IMR-90 (cell line): ENCODE results near the gene MAT2B. TPM values are rescaled to one million over a fixed set of nuclear protein-coding genes. Genes with fewer than 3 reads are reported as not detected.

Source experiments
- ATAC-seq: fragments of 200-7000 bp; cut with Tn5 transposase; 2 replicates; pipeline ENCODE4 v1.9.1; 2020; ENCODE audit warnings: low read depth, mild to moderate bottlenecking, moderate library complexity
- BruUV-seq: library from RNA; stranded (reverse); fragments of 400-500 nt; replicated peaks from 2 replicates; lab custom pipeline; 2021; lab: Mats Ljungman, UMichigan
- CTCF ChIA-PET: fragments of 300-600 bp; formaldehyde crosslinking; extraction: SDS; loops from one replicate; lab custom pipeline; 2021; ENCODE audit warnings: antibody characterized with exemption; lab: Yijun Ruan, JAX
- POLR2A ChIA-PET: fragments of 300-600 bp; sonication (Branson Sonifier 250); formaldehyde crosslinking; loops from one replicate; lab custom pipeline; 2022; ENCODE audit warnings: antibody characterized with exemption; ENCODE audit not compliant: unreplicated experiment; lab: Charles Lee
- DNase-seq: peaks from one replicate; pipeline ENCODE4 v3.0.0; 2013
- H2AFZ ChIP-seq: replicated peaks from 2 replicates; pipeline ENCODE3; 2013; ENCODE audit warnings: low read length, mild to moderate bottlenecking; ENCODE audit not compliant: poor library complexity
- H2AK5ac ChIP-seq: 2 replicates; pipeline ENCODE4 v1.6.1; 2013; ENCODE audit warnings: low read depth, low read length, inconsistent platforms
- H2AK9ac ChIP-seq: replicated peaks from 2 replicates; pipeline ENCODE3; 2013; ENCODE audit warnings: mild to moderate bottlenecking, low read depth, low read length, moderate library complexity; ENCODE audit not compliant: poor library complexity
- H2BK120ac ChIP-seq: 2 replicates; pipeline ENCODE4 v1.6.1; 2013; ENCODE audit warnings: low read depth, low read length, inconsistent platforms
- H2BK15ac ChIP-seq: 3 replicates; pipeline ENCODE4 v1.6.1; 2013; ENCODE audit warnings: low read depth, low read length, inconsistent platforms
- H2BK20ac ChIP-seq: 2 replicates; pipeline ENCODE4 v1.6.1; 2013; ENCODE audit warnings: low read depth, mild to moderate bottlenecking, inconsistent platforms, low read length, moderate library complexity
- H2BK5ac ChIP-seq: 2 replicates; pipeline ENCODE4 v1.6.1; 2013; ENCODE audit warnings: mild to moderate bottlenecking, low read depth, low read length, inconsistent platforms; ENCODE audit not compliant: poor library complexity, severe bottlenecking
- H3K14ac ChIP-seq: replicated peaks from 2 replicates; pipeline ENCODE4 v1.6.1; 2013; ENCODE audit warnings: low read depth, low read length, inconsistent platforms
- H3K18ac ChIP-seq: 2 replicates; pipeline ENCODE4 v1.6.1; 2013; ENCODE audit warnings: low read depth, low read length, control low read depth
- H3K23ac ChIP-seq: 2 replicates; pipeline ENCODE4 v1.6.1; 2013; ENCODE audit warnings: low read depth, low read length, inconsistent platforms
- H3K27ac ChIP-seq: 2 replicates; pipeline ENCODE4 v1.5.1; 2013; ENCODE audit warnings: mild to moderate bottlenecking, control low read depth, low read length; ENCODE audit not compliant: insufficient read depth
- H3K27me3 ChIP-seq: 2 replicates; pipeline ENCODE4 v1.6.1; 2013; ENCODE audit warnings: low read length; ENCODE audit not compliant: control insufficient read depth, insufficient read depth
- H3K36me3 ChIP-seq: 2 replicates; pipeline ENCODE4 v1.6.1; 2013; ENCODE audit warnings: low read length, mixed read lengths; ENCODE audit not compliant: control insufficient read depth, insufficient read depth
- H3K4ac ChIP-seq: 2 replicates; pipeline ENCODE4 v1.6.1; 2013; ENCODE audit warnings: low read depth, low read length, inconsistent platforms
- H3K4me1 ChIP-seq: 2 replicates; pipeline ENCODE4 v1.6.1; 2013; ENCODE audit warnings: low read length, mixed read lengths; ENCODE audit not compliant: control insufficient read depth, insufficient read depth
- H3K4me2 ChIP-seq: 2 replicates; pipeline ENCODE4 v1.6.1; 2013; ENCODE audit warnings: low read depth, mild to moderate bottlenecking, control low read depth, low read length, moderate library complexity
- H3K4me3 ChIP-seq: 2 replicates; pipeline ENCODE4 v1.5.1; 2013; ENCODE audit warnings: low read depth, mild to moderate bottlenecking, control low read depth, low read length, moderate library complexity; ENCODE audit not compliant: insufficient read depth
- H3K56ac ChIP-seq: 2 replicates; pipeline ENCODE4 v1.6.1; 2013; ENCODE audit warnings: low read length, inconsistent platforms; ENCODE audit not compliant: insufficient read depth; ENCODE audit errors: extremely low read depth
- H3K79me1 ChIP-seq, 2 experiments: 2 replicates each; pipeline ENCODE4 v1.6.1; 2013; ENCODE audit warnings: low read length in 2 of 2, inconsistent platforms in 1 of 2, low read depth in 1 of 2
- H3K9ac ChIP-seq: 2 replicates; pipeline ENCODE4 v1.6.1; 2013; ENCODE audit warnings: low read depth, low read length, control low read depth
- H3K9me1 ChIP-seq: 2 replicates; pipeline ENCODE4 v1.6.1; 2013; ENCODE audit warnings: low read length, inconsistent platforms; ENCODE audit not compliant: insufficient read depth
- H3K9me3 ChIP-seq: 2 replicates; pipeline ENCODE4 v1.6.1; 2013; ENCODE audit warnings: low read length; ENCODE audit not compliant: control insufficient read depth, insufficient read depth
- H4K20me1 ChIP-seq: 2 replicates; pipeline ENCODE4 v1.6.1; 2013; ENCODE audit warnings: low read length, inconsistent platforms; ENCODE audit not compliant: insufficient read depth
- H4K5ac ChIP-seq: 2 replicates; pipeline ENCODE4 v1.6.1; 2013; ENCODE audit warnings: mild to moderate bottlenecking, low read depth, low read length, control low read depth
- H4K8ac ChIP-seq, 2 experiments: 2 replicates each; pipeline ENCODE4 v1.6.1; 2013; ENCODE audit warnings: low read depth in 2 of 2, low read length in 2 of 2, control low read depth in 1 of 2, inconsistent platforms in 1 of 2
- H4K91ac ChIP-seq: 2 replicates; pipeline ENCODE4 v1.6.1; 2013; ENCODE audit warnings: low read depth, low read length, inconsistent platforms; ENCODE audit not compliant: insufficient read depth
- CEBPB ChIP-seq: IDR thresholded peaks from 2 replicates; pipeline ENCODE4 v1.6.1; 2012; ENCODE audit warnings: low read depth, low read length, improper control_type of control experiment
- CHD1 ChIP-seq: IDR thresholded peaks from 2 replicates; pipeline ENCODE4 v1.6.1; 2012; ENCODE audit warnings: low read depth, low read length, improper control_type of control experiment
- ELK1 ChIP-seq: fragments of 150-350 bp; IDR thresholded peaks from 2 replicates; pipeline ENCODE4 v1.6.1; 2016; ENCODE audit warnings: low read depth, mild to moderate bottlenecking, low read length, moderate library complexity, borderline replicate concordance
- FOS ChIP-seq: fragments of 150-350 bp; IDR thresholded peaks from 2 replicates; pipeline ENCODE4 v1.6.1; 2016; ENCODE audit warnings: low read depth, low read length
- MAFK ChIP-seq: IDR thresholded peaks from 2 replicates; pipeline ENCODE4 v1.6.1; 2012; ENCODE audit warnings: low read depth, low read length, improper control_type of control experiment
- MAZ ChIP-seq: IDR thresholded peaks from 2 replicates; pipeline ENCODE4 v1.6.1; 2012; ENCODE audit warnings: low read depth, mild to moderate bottlenecking, low read length, improper control_type of control experiment, moderate library complexity, borderline replicate concordance
- MXI1 ChIP-seq: IDR thresholded peaks from 2 replicates; pipeline ENCODE4 v1.6.1; 2012; ENCODE audit warnings: low read depth, mild to moderate bottlenecking, low read length, moderate library complexity, borderline replicate concordance
- NFE2L2 ChIP-seq: fragments of 150-350 bp; IDR thresholded peaks from 2 replicates; pipeline ENCODE4 v1.6.1; 2016; ENCODE audit warnings: low read depth, mild to moderate bottlenecking, low read length
- POLR2A ChIP-seq: IDR thresholded peaks from 2 replicates; pipeline ENCODE4 v1.6.1; 2012; ENCODE audit warnings: mild to moderate bottlenecking, low read depth, low read length
- RAD21 ChIP-seq: IDR thresholded peaks from 2 replicates; pipeline ENCODE4 v1.6.1; 2012; ENCODE audit warnings: low read length, improper control_type of control experiment
- RCOR1 ChIP-seq: IDR thresholded peaks from 2 replicates; pipeline ENCODE4 v1.6.1; 2012; ENCODE audit warnings: mild to moderate bottlenecking, low read length, improper control_type of control experiment; ENCODE audit not compliant: insufficient replicate concordance
- RFX5 ChIP-seq: IDR thresholded peaks from 2 replicates; pipeline ENCODE4 v1.8.0; 2012; ENCODE audit warnings: low read depth, mild to moderate bottlenecking, low read length, moderate library complexity
- SMC3 ChIP-seq: fragments of 150-350 bp; IDR thresholded peaks from 2 replicates; pipeline ENCODE4 v1.6.1; 2016; ENCODE audit warnings: low read depth, mild to moderate bottlenecking, antibody characterized with exemption, low read length, moderate library complexity
- WGBS, 2 experiments: methylation state at CpG; one replicate each; pipeline versions ENCODE4 v1.1.5 to v1.1.7; 2013; ENCODE audit warnings: missing lambda C conversion rate in 2 of 2; ENCODE audit not compliant: insufficient read length in 1 of 2; ENCODE audit errors: extremely low coverage in 2 of 2; 5-methylcytosine and 5-hydroxymethylcytosine counted together
- dilution Hi-C: fragments of 300-500 bp; cut with HindIII; formaldehyde crosslinking; loops from one replicate; pipeline ENCODE4 v1.14.3; 2018; ENCODE audit warnings: low sequenced_read_pairs; ENCODE audit not compliant: unreplicated experiment
- in situ Hi-C: fragments of 300-500 bp; cut with MboI; formaldehyde crosslinking; loops from 3 replicates; pipeline ENCODE4 v1.14.3; 2019; ENCODE audit warnings: low sequenced_read_pairs, inconsistent platforms, mixed read lengths
- intact Hi-C: fragments of 100-400 bp; cut with micrococcal nuclease; formaldehyde crosslinking; loops from 2 replicates; pipeline ENCODE4 v1.10.0; 2022
- polyA plus RNA-seq, 3 experiments: library from polyadenylated mRNA; depleted of rRNA; stranded (reverse); fragments of >200 nt; gene quantifications; 2 replicates each; pipeline ENCODE4 v1.2.3, GENCODE V29; 2012; ENCODE audit warnings: low replicate concordance in 1 of 3
- total RNA-seq: library from RNA; depleted of rRNA; stranded (reverse); fragments of >200 nt; gene quantifications from 2 replicates; pipeline ENCODE4 v1.2.3, GENCODE V29; 2012
- TF ChIP-seq, protein P1 (sequence below): fragments of 150-350 bp; IDR thresholded peaks from 2 replicates; pipeline ENCODE4 v1.6.1; 2017; ENCODE audit warnings: mild to moderate bottlenecking, antibody characterized with exemption, low read length, low read depth

MAT2B gene
- total and polyA plus RNA-seq, 2 of the 4 experiments (the other 2 are of a cell fraction), result 41.7 to 80.3 TPM

DNA sequence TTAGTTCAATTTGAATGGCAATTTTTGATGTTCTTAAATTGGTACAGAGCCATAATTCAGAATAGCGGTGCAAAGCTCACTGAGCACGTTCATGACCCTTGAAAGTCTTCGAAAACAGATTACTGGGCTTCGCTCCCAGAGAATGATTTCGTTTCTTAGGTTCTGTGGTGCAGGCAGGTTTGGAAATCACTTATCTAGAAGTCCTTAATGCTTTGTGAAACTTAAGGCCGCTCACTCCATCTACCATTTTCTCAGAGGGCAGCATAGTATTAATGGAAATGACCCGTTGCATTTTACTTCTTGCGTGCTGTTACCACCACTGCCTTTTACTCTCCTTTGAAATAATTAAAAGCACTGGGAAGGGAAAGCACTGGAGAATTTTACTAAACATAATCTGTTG is 2.9 kb upstream of the MAT2B start:
- in situ Hi-C loops, result no loop called here
- Histone ChIP-seq H3K9me3 (no peaks in the 10 kb centered on the region), H2BK5ac (peak overlapping the region; percentile 88), H4K91ac (0 out of 2 replicates have a peak overlapping the region, but pooled peaks have one; percentile 15), H3K4ac (peak overlapping the region; percentile 54), H3K36me3 (no peaks in the 10 kb centered on the region), H3K4me1 (peaks cover 2% of the 10 kb centered on the region), H4K8ac (peak overlapping the region; percentile 55 to 87), H4K20me1 (peaks cover 10% of the 10 kb centered on the region; the same call in 1 of the 2 replicates), H2AK9ac (no peak overlapping the region), H2AFZ (peak overlapping the region; percentile 63), H3K4me3 (peak overlapping the region; percentile 49; the same call in 1 of the 2 replicates), H2BK120ac (peak overlapping the region; percentile 37), H2BK15ac (no peak overlapping the region; the same call in 2 of the 3 replicates), H3K27ac (peak overlapping the region; percentile 47; the same call in 1 of the 2 replicates), H2BK20ac (no peak overlapping the region), H3K18ac (peak overlapping the region; percentile 39; the same call in 1 of the 2 replicates), H3K14ac (peak overlapping the region; percentile 44), H3K9me1 (no peaks in the 10 kb centered on the region), H3K56ac (0 out of 2 replicates have a peak overlapping the region, but pooled peaks have one; percentile 16), H3K27me3 (no peaks in the 10 kb centered on the region), H3K9ac (peak overlapping the region; percentile 75; the same call in 1 of the 2 replicates), H2AK5ac (no peak overlapping the region), H3K23ac (peak overlapping the region; percentile 61; the same call in 1 of the 2 replicates), H4K5ac (peak overlapping the region; percentile 61; the same call in 1 of the 2 replicates), H3K79me1 (peaks cover 0 to 10% of the 10 kb centered on the region in 2 experiments; a peak in 2 of 4 replicates), H3K4me2 (peak overlapping the region; percentile 87)
- CTCF ChIA-PET, result interaction anchor here (1.4 to 1.9 kb wide), 2 partner anchors 11 to 19 kb away, joined by 3 to 5 read pairs; no protein-coding TSS in a partner anchor
- dilution Hi-C loops, result no loop called here
- WGBS, 2 experiments, result no CpG with 5 or more reads among the region's 8 CpGs
- DNase-seq, result no peak
- ATAC-seq, result no peak
- TF ChIP-seq MXI1 (no peak), FOS (no peak), CEBPB (no peak), SMC3 (no peak), ELK1 (no peak), RAD21 (no peak), POLR2A (no peak), MAFK (no peak), NFE2L2 (no peak), RFX5 (no peak), MAZ (no peak), RCOR1 (no peak), CHD1 (no peak)
- TF ChIP-seq, protein P1, sequence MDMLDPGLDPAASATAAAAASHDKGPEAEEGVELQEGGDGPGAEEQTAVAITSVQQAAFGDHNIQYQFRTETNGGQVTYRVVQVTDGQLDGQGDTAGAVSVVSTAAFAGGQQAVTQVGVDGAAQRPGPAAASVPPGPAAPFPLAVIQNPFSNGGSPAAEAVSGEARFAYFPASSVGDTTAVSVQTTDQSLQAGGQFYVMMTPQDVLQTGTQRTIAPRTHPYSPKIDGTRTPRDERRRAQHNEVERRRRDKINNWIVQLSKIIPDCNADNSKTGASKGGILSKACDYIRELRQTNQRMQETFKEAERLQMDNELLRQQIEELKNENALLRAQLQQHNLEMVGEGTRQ, result no peak
- intact Hi-C loops, result no loop called here
- POLR2A ChIA-PET, result no interaction called here
- no TSS peak for BruUV-seq
